Calu3 (cell line): ENCODE data around the gene MICOS13. TPM values are rescaled to one million over a fixed set of nuclear protein-coding genes. Genes with fewer than 3 reads are reported as not detected.
A peak's percentile ranks its signal among the peaks of the same experiment; 100 is the strongest.

Source experiments
- BruUV-seq: library from RNA; stranded (reverse); fragments of 400-500 nt; replicated peaks from 2 replicates; lab custom pipeline; 2021; lab: Mats Ljungman, UMichigan
- CTCF ChIA-PET: fragments of 300-600 bp; sonication (Branson Sonifier 250); formaldehyde crosslinking; loops from one replicate; lab custom pipeline; 2022; ENCODE audit warnings: antibody characterized with exemption; lab: Charles Lee
- DNase-seq: peaks from one replicate; pipeline ENCODE4 v3.0.0; 2022
- H3K27ac Mint-ChIP-seq: one replicate; pipeline ENCODE4 v1.8.0; 2022; ENCODE audit warnings: mixed read lengths; ENCODE audit not compliant: unreplicated experiment
- H3K27me3 Mint-ChIP-seq: one replicate; pipeline ENCODE4 v1.8.0; 2022; ENCODE audit warnings: mixed read lengths; ENCODE audit not compliant: unreplicated experiment
- H3K36me3 Mint-ChIP-seq: one replicate; pipeline ENCODE4 v1.8.0; 2022; ENCODE audit warnings: mild to moderate bottlenecking, moderate library complexity, mixed read lengths; ENCODE audit not compliant: insufficient read depth, unreplicated experiment
- H3K4me1 Mint-ChIP-seq: one replicate; pipeline ENCODE4 v1.8.0; 2022; ENCODE audit warnings: mild to moderate bottlenecking, low read depth, mixed read lengths; ENCODE audit not compliant: unreplicated experiment
- H3K4me3 Mint-ChIP-seq: one replicate; pipeline ENCODE4 v1.8.0; 2022; ENCODE audit warnings: mild to moderate bottlenecking, low read depth, moderate library complexity, mixed read lengths; ENCODE audit not compliant: unreplicated experiment
- H3K9me3 Mint-ChIP-seq: one replicate; pipeline ENCODE4 v1.8.0; 2022; ENCODE audit warnings: low read depth, mixed read lengths; ENCODE audit not compliant: unreplicated experiment
- intact Hi-C: fragments of 100-400 bp; cut with micrococcal nuclease; formaldehyde crosslinking; loops from one replicate; pipeline ENCODE4 v1.10.0; 2022; ENCODE audit not compliant: unreplicated experiment
- total RNA-seq: library from RNA; stranded (reverse); gene quantifications from 2 replicates; pipeline ENCODE4 v1.2.3, GENCODE V29; 2022
- TF ChIP-seq, protein P1 (sequence below): fragments of 200-600 bp; IDR thresholded peaks from one replicate; pipeline ENCODE4 v1.8.0; 2022; ENCODE audit warnings: antibody characterized with exemption; ENCODE audit not compliant: unreplicated experiment

The MICOS13 gene
- total RNA-seq, 1 experiment from 2014 or later, result 37.9 TPM

DNA sequence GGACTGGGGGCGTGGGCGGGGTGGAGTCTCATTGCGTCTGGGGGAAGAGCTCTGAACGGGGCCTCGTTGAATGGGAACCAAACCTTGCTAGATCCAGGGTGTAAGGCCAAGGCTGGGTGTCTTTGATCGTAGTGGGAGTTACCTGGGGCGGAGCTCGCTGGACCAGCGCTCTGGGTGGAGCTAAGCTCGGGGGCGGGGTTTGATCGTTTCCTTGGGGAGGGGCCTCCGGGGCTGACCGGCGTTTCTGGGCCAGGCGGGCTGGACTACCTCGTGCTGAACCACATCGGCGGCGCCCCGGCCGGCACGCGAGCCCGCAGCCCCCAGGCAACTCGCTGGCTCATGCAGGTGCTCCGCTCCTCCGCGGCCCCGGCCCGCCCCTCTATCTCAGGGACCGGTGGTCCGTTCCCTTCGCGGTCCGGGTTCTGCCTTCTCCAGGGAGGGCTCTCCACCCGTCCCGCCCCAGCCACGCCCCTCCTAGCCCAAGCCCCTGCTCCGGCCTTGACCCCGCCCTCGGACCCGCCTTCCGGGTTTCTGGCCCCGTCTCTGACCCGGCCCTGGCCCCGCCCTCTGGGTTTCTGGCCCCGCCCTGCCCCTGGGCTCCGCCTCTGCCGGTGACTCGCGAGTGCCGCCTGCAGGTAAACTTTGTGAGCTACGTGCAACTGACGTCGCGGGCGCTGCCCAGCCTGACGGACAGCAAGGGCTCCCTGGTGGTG lies 6.5 kb upstream of the MICOS13 start:
- Mint-ChIP-seq H3K9me3 (no peaks in the 10 kb centered on the region), H3K4me1 (peaks cover 1% of the 10 kb centered on the region), H3K27me3 (no peaks in the 10 kb centered on the region), H3K27ac (no peak overlapping the region), H3K36me3 (peaks cover 52% of the 10 kb centered on the region), H3K4me3 (peak overlapping the region; percentile 63)
- intact Hi-C loops, result no loop called here
- TF ChIP-seq, protein P1, sequence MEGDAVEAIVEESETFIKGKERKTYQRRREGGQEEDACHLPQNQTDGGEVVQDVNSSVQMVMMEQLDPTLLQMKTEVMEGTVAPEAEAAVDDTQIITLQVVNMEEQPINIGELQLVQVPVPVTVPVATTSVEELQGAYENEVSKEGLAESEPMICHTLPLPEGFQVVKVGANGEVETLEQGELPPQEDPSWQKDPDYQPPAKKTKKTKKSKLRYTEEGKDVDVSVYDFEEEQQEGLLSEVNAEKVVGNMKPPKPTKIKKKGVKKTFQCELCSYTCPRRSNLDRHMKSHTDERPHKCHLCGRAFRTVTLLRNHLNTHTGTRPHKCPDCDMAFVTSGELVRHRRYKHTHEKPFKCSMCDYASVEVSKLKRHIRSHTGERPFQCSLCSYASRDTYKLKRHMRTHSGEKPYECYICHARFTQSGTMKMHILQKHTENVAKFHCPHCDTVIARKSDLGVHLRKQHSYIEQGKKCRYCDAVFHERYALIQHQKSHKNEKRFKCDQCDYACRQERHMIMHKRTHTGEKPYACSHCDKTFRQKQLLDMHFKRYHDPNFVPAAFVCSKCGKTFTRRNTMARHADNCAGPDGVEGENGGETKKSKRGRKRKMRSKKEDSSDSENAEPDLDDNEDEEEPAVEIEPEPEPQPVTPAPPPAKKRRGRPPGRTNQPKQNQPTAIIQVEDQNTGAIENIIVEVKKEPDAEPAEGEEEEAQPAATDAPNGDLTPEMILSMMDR, result peak; percentile 41
- CTCF ChIA-PET, result interaction anchor here (0.7 kb wide), 1 partner anchor 260 kb away, joined by 11 read pairs; no protein-coding TSS in a partner anchor
- BruUV-seq, result no TSS peak
- DNase-seq, result peak; percentile 97

GRCh38 chr19:5686326-5686646 lies 6.0 kb upstream of the MICOS13 start:
- no peaks in the 10 kb centered on the region for H3K9me3 Mint-ChIP-seq
- no peak for DNase-seq
- peaks cover 6% of the 10 kb centered on the region for H3K4me1 Mint-ChIP-seq
- H3K4me3 Mint-ChIP-seq, result peak overlapping the region; percentile 63
- peaks cover 4% of the 10 kb centered on the region for H3K27me3 Mint-ChIP-seq
- peaks cover 52% of the 10 kb centered on the region for H3K36me3 Mint-ChIP-seq
- TF ChIP-seq, protein P1, result no peak
- intact Hi-C loops, result no loop called here
- CTCF ChIA-PET, result no interaction called here
- H3K27ac Mint-ChIP-seq, result no peak overlapping the region
- BruUV-seq, result no TSS peak

DNA sequence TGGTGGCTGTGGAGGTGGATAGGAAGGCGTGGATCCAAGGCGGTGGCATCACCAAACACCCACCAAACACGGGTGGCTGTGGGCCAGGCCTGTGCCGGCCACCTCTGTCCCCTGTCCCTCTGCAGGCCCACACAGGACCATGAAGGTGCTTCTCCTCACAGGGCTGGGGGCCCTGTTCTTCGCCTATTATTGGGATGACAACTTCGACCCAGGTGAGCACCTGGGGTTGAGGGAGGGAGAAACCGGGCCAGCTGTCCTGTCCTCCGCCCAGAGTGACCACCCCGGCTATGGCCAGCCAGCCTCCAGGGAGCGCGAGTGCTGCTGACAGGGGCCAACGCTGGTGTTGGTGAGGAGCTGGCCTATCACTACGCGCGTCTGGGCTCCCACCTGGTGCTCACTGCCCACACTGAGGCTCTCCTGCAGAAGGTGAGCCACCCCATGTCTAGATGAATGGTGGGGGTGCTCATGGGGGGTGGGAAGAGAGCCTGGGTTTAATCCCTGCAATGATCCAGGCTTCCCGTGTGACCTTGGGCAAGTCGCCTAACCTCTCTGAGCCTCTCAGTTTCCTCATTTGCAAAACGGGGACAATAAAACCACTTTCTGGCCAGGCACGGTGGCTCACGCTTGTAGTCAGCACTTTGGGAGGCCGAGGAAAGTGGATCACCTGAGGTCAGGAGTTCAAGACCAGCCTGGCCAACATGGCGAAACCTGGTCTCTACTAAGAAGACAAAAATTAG lies 4.5 kb upstream of the MICOS13 start:
- Mint-ChIP-seq H3K4me3 (no peak overlapping the region), H3K27me3 (peaks cover 9% of the 10 kb centered on the region), H3K4me1 (peaks cover 11% of the 10 kb centered on the region), H3K36me3 (peaks cover 50% of the 10 kb centered on the region), H3K9me3 (no peaks in the 10 kb centered on the region), H3K27ac (no peak overlapping the region)
- TF ChIP-seq, protein P1, result no peak
- DNase-seq, result no peak
- BruUV-seq, result no TSS peak
- CTCF ChIA-PET, result no interaction called here
- intact Hi-C loops, result no loop called here

GRCh38 chr19:5683177-5683886 lies 3.0 kb upstream of the MICOS13 start:
- H3K27ac Mint-ChIP-seq, result no peak overlapping the region
- H3K4me1 Mint-ChIP-seq, result peaks cover 18% of the 10 kb centered on the region
- intact Hi-C loops, result no loop called here
- H3K9me3 Mint-ChIP-seq, result no peaks in the 10 kb centered on the region
- CTCF ChIA-PET, result no interaction called here
- no TSS peak for BruUV-seq
- peaks cover 9% of the 10 kb centered on the region for H3K27me3 Mint-ChIP-seq
- TF ChIP-seq, protein P1, result no peak
- H3K4me3 Mint-ChIP-seq, result no peak overlapping the region
- DNase-seq, result no peak
- H3K36me3 Mint-ChIP-seq, result peaks cover 52% of the 10 kb centered on the region
